ENCODE measurements around the gene CD5L.

CD5L gene

GRCh38 chr1:157841708-157842107 lies at the start of gene CD5L:
CD5L (minus strand) TSS chr1:157841808; CDS start chr1:157841701, 107 bp downstream.
- DNase-seq (ENCODE audit: low read depth, low spot score), result no peak

DNA sequence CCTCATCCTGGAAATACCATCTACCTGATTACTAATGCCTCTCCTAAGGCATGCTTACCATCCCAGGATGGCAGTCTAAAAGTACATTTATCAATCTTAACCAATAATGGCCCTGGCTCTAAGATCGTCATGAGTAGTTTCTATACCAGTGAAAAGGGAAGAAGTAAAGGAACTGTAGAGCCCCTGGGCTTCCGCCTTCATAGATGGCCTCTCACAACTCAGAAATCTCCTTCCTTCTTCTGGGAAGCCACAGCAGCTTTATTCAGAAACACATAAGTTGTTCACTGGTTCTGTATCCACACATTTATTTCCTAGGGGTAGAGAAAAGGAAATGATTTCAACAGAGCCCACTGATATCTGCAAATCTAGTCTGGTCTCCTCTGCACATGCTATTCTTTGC lies 41.0 kb upstream of the CD5L start:
- no peak for DNase-seq (ENCODE audit: low read depth, low spot score)

GRCh38 chr1:157880621-157881020 lies 39.0 kb upstream of the CD5L start:
- no peak for DNase-seq (ENCODE audit: low read depth, low spot score)

- DNase-seq (ENCODE audit: low read depth, low spot score), result no peak
These were observed 36.5 kb upstream of the CD5L start for GRCh38 chr1:157878059-157878458.

DNA sequence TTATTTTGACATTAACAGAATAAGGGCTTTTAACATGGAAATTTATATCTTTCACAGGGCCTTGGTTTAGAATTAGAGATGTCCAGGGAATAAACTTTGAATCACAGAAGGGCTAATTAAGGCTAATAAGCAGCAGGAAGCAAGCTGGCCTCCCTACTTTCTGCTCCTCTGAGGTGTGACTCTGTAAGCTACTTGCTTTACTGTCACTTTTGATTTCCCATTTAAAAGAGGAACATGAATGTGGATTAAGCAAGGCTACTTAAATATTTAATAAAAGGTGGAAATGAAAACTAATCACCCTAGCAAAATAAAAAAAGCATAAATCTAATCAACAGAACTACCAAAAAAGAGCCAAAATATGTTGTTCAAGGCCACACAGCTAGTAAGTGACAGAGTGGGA lies 28.9 kb upstream of the CD5L start:
- DNase-seq (ENCODE audit: low read depth, low spot score), result no peak

GRCh38 chr1:157868654-157869053 lies 27.0 kb upstream of the CD5L start:
- DNase-seq (ENCODE audit: low read depth, low spot score), result no peak

GRCh38 chr1:157862114-157863070 lies 20.8 kb upstream of the CD5L start:
- DNase-seq (ENCODE audit: low read depth, low spot score), result no peak

DNA sequence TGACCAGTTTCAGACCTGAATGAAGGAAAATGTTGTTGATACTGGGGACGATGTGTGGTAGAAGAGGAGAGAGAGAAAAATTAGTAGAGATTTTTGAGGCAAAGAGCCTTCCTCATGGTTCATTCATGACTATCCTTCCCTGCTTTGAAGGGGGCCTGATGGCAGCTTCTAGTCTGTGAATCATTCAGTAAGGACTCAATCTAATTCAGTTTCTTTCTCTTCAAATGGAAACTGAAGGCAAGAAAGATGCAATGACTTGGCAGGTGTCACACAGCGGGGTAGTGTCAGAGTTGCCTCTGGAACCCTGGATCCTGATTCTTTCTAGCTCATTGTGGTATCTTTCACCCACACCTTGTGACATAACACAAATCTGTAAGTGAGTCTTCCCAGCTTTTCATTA lies 14.9 kb upstream of the CD5L start:
- no peak for DNase-seq (ENCODE audit: low read depth, low spot score)

- DNase-seq (ENCODE audit: low read depth, low spot score), result no peak
These were observed 10.9 kb upstream of the CD5L start for GRCh38 chr1:157852476-157852875.

GRCh38 chr1:157849229-157849875 lies 7.7 kb upstream of the CD5L start:
- no peak for DNase-seq (ENCODE audit: low read depth, low spot score)

- no peak for DNase-seq (ENCODE audit: low read depth, low spot score)
These were observed 2.7 kb upstream of the CD5L start for GRCh38 chr1:157844089-157844830.

GRCh38 chr1:157842939-157843338 lies 1.3 kb upstream of the CD5L start:
- no peak for DNase-seq (ENCODE audit: low read depth, low spot score)

DNA sequence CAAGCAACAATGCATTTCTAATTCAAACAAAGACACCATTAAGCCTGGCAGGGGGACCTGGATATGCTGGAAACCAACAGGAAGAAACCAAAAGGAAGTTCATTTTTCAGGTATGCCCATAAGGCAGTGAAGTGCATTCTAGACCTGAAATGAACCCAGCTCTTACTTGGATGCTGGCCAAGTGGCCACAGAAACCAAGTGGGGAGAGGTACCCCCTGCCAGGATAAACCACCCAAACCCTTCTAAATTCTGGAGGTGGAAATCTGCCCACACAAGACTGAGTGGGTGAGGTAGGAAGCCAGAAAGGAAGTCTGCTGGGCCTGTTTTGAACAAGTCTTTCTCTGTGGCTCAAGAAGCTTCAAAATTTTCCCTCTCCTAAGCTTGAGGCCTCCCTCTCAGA lies 2.6 kb downstream of the CD5L start:
- no peak for DNase-seq (ENCODE audit: low read depth, low spot score)

GRCh38 chr1:157834430-157834829 lies 7.2 kb downstream of the CD5L start:
- DNase-seq (ENCODE audit: low read depth, low spot score), result no peak

DNA sequence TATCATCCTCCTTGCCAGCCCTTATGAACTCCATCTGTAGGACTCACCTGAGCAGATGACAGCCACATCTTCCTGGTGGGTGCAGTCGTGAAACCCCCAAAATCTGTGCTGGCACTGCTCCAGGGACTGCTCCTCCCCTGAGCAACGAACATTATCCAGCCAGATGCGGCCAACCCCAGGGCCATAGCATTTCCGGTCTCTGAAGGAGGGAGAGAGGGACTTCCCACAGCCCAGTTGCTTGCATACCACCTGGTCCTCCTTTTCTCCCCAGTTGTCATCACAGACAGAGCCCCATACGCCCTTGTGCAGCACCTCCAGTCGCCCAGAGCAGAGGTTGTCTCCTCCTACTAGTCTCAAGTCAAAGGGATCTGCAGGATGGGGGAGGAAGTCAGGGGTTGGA lies 8.5 kb downstream of the CD5L start:
- DNase-seq (ENCODE audit: low read depth, low spot score), result no peak

- no peak for DNase-seq (ENCODE audit: low read depth, low spot score)
These were observed 9.5 kb downstream of the CD5L start for GRCh38 chr1:157831968-157832626.

DNA sequence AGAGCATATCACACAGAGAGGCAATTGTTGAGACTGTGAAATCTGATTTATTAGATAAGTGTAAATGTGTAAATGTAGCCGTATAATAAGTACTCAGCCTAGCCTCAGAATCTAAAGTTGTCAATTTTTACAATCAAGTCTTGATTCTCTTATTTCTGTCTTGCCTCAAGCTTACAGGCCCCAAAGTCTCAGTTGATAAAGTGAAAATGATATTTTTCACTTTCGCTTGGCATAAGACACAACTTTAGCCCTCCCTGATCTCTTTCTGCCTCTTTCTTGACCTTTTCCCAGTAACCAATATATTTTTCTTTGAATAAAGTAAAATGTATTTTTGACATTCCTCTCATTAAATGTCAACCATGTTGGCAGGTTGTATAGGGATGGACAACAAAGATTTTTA lies 10.7 kb downstream of the CD5L start:
- no peak for DNase-seq (ENCODE audit: low read depth, low spot score)

- DNase-seq (ENCODE audit: low read depth, low spot score), result no peak
These were observed 11.9 kb downstream of the CD5L start for GRCh38 chr1:157829711-157830110.

DNA sequence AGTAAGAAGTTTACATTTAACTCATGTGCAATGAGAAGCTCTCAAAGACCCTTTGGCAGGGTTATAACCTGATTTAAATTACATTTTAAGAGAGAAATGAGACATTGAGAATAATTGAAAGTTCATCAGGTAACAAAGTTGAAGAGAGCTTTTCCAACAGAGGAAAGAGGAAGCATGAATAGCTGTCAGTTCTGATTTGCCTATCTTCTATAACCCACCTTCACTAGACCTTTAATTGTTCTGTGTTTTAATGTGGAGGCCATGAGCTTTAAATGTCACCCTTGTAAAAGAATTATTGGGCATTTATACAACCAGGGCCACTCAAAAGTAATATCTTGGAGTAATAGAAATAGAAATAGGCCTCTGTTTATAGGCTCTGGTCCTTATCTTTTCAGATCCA lies 12.4 kb downstream of the CD5L start:
- DNase-seq (ENCODE audit: low read depth, low spot score), result no peak

DNA sequence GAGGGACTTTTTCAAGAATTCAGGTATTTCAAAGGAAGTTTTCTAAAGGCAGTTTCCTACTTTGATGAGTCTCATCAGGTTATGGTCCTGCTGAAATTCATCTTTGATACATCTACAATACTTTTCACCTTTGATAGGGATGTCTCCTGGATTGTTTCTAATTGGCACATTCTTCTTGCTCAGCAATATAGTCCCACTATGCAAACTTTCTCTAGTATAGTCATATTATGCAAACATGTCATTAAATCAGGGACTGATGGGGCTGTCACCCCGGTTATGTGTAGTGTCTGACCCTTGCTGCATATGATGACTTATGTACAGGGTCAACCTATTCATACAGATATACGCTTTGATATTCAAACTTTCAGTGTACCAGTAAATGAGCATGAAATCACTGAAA lies 21.3 kb downstream of the CD5L start:
- no peak for DNase-seq (ENCODE audit: low read depth, low spot score)

DNA sequence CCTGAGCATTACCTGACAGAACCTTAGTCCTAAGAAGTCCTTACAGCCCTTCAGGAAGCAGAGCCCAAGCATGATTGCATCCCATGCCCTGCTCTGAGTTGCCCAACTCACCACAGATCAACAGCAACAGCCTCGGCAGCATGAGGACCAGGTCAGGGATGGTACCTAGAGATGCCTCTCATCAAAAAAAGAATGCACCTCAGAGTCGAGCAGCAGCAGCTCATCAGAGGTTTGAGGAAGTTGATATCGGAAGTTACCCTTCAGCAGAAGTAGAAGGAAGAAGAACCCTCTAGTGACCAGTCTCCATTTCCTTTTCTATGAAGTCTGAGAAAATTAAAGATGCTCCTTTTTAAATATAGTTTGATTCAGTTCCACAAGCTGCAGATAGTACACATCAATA lies 21.7 kb downstream of the CD5L start, which contains the start of gene FCRL1:
FCRL1 (minus strand) TSS at position 225 of the 400 bp plus-strand sequence; CDS start at position 142, 83 bp downstream.
- no peak for DNase-seq (ENCODE audit: low read depth, low spot score)

- no peak for DNase-seq (ENCODE audit: low read depth, low spot score)
These were observed 22.4 kb downstream of the CD5L start for GRCh38 chr1:157819215-157819614.
